HG03354 (cell line): Measurements from ENCODE around the gene ZRANB3.
"Not testable (repeated sequence)": the region's sequence is repeated elsewhere in the genome, so short reads cannot be mapped to it uniquely, and the experiment has no call there.

Source experiments
- ATAC-seq: cut with Tn5 transposase; IDR thresholded peaks from one replicate; pipeline ENCODE4 v1.9.1; 2021; ENCODE audit warnings: mild to moderate bottlenecking; ENCODE audit not compliant: unreplicated experiment, poor library complexity, severe bottlenecking

The ZRANB3 gene

GRCh38 chr2:135349941-135350340, 181.1 kb downstream of the ZRANB3 start:
- ATAC-seq: no peak

GRCh38 chr2:135348096-135348704, 182.8 kb downstream of the ZRANB3 start:
- not testable (repeated sequence) for ATAC-seq

- ATAC-seq: no peak
Measured at GRCh38 chr2:135337071-135337470, 193.9 kb downstream of the ZRANB3 start.

GRCh38 chr2:135335256-135335655, 195.8 kb downstream of the ZRANB3 start:
- ATAC-seq: no peak

GRCh38 chr2:135327146-135327545, 203.9 kb downstream of the ZRANB3 start:
- ATAC-seq: no peak

- ATAC-seq: no peak
Measured at GRCh38 chr2:135320465-135321355, 210.3 kb downstream of the ZRANB3 start.

GRCh38 chr2:135318808-135319207, 212.2 kb downstream of the ZRANB3 start:
- no peak for ATAC-seq

- ATAC-seq: no peak
Measured at GRCh38 chr2:135317375-135317774, 213.6 kb downstream of the ZRANB3 start.

GRCh38 chr2:135311962-135312361, 219.1 kb downstream of the ZRANB3 start:
- ATAC-seq: no peak

- ATAC-seq: no peak
Measured at GRCh38 chr2:135311268-135311667, 219.8 kb downstream of the ZRANB3 start.

- no peak for ATAC-seq
Measured at GRCh38 chr2:135304694-135305093, 226.3 kb downstream of the ZRANB3 start.

GRCh38 chr2:135299658-135300244, 231.3 kb downstream of the ZRANB3 start:
- no peak for ATAC-seq

- ATAC-seq: no peak
Measured at GRCh38 chr2:135299165-135299564, 231.9 kb downstream of the ZRANB3 start.

GRCh38 chr2:135287121-135287520, 243.9 kb downstream of the ZRANB3 start:
- ATAC-seq: not testable (repeated sequence)

- ATAC-seq: no peak
Measured at GRCh38 chr2:135285391-135285790, 245.6 kb downstream of the ZRANB3 start.

GRCh38 chr2:135281379-135281778, 249.6 kb downstream of the ZRANB3 start:
- no peak for ATAC-seq

GRCh38 chr2:135279209-135279608, 251.8 kb downstream of the ZRANB3 start:
- no peak for ATAC-seq

GRCh38 chr2:135276525-135276924, 254.5 kb downstream of the ZRANB3 start:
- no peak for ATAC-seq

- no peak for ATAC-seq
Measured at GRCh38 chr2:135271006-135271405, 260.0 kb downstream of the ZRANB3 start.

- no peak for ATAC-seq
Measured at GRCh38 chr2:135265960-135266490, 265.0 kb downstream of the ZRANB3 start.

- ATAC-seq: no peak
Measured at GRCh38 chr2:135259123-135259522, 271.9 kb downstream of the ZRANB3 start.
